Transverse colon (tissue), 4 donors: ENCODE data around the gene SERPINB8.

ENCODE experiments used
- POLR2AphosphoS5 ChIP-seq, 3 donors: sonication (generic); formaldehyde crosslinking; IDR thresholded peaks; one replicate each; pipeline ENCODE4 v1.6.1; 2016; ENCODE audit warnings: antibody characterized with exemption in 3 of 3
- TF ChIP-seq, protein P1 (sequence below), 5 experiments: fragments of 200-600 bp in 3 of 5; fragments of 450-650 bp in 2 of 5; sonication (generic) in 3 of 5; IDR thresholded peaks; 1 replicate in 2 of 5; 2 replicates in 3 of 5; pipeline ENCODE4 v1.5.1; 2016 to 2017; ENCODE audit warnings: antibody characterized with exemption in 5 of 5, inconsistent platforms in 3 of 5, mild to moderate bottlenecking in 2 of 5, moderate library complexity in 1 of 5

DNA sequence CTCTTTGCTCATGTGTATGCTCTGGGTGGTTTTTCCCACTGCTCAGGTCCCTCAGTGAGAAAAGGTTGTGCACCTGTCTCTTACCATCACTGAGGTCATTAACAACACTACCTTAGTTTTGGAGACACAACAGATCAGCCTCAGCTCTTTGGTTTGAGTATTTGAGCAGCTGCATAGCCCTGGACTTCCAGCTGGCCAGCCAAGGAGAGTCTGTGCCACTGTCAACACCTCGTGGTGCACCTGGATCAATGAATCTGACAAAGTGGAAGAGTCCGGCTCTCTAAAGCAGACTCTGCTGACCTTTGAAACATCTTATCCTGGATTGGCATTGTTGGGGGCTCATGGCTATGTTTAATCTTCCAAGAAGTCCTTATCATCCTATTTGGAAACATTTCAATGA lies 30.0 kb downstream of the SERPINB8 start:
- TF ChIP-seq, protein P1, sequence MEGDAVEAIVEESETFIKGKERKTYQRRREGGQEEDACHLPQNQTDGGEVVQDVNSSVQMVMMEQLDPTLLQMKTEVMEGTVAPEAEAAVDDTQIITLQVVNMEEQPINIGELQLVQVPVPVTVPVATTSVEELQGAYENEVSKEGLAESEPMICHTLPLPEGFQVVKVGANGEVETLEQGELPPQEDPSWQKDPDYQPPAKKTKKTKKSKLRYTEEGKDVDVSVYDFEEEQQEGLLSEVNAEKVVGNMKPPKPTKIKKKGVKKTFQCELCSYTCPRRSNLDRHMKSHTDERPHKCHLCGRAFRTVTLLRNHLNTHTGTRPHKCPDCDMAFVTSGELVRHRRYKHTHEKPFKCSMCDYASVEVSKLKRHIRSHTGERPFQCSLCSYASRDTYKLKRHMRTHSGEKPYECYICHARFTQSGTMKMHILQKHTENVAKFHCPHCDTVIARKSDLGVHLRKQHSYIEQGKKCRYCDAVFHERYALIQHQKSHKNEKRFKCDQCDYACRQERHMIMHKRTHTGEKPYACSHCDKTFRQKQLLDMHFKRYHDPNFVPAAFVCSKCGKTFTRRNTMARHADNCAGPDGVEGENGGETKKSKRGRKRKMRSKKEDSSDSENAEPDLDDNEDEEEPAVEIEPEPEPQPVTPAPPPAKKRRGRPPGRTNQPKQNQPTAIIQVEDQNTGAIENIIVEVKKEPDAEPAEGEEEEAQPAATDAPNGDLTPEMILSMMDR (IDR thresholded peaks at IDR 0.05), result no peak
- TF ChIP-seq POLR2AphosphoS5 (IDR thresholded peaks at IDR 0.05), result no peak
